ENCODE measurements around the gene COX7A2. TPM values are rescaled to one million over a fixed set of nuclear protein-coding genes. Genes with fewer than 3 reads are reported as not detected.

COX7A2 gene
- total and polyA plus RNA-seq, 10 of the 15 experiments (the other 5 are each of a cell fraction or from before 2014, with no cell fraction given): 199 to 1,834 (median 576) TPM

DNA sequence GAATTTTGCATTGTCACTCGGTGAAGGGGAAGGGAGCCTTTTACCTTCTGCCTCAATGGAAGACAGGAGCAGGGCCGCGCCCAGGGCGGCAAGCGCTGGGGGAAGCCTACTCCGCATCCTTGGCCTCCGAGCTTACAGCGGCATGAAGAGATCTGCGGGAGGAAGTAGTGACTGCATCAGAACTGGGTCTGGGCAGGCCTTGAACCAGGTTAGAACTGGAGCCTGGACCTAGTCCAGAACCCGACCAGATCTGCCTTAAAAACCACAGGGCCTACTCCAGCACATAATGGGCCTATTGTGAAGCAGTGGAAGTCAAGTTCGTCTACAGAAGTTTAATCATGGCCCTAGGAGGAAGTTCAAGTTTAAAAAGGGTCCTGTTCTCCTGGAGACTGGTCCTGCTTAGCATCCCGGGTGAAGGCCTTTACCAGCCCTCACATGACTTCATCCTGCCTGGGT is 40.9 kb downstream of the COX7A2 start:
- no peak overlapping the region for H3K4me2 ChIP-seq (ENCODE audit: control insufficient read depth, insufficient read depth)
- no peaks in the 10 kb centered on the region for H3K4me1 ChIP-seq (ENCODE audit: control insufficient read depth, insufficient read depth, low read length)
- no peak overlapping the region for H2AFZ ChIP-seq (ENCODE audit: control insufficient read depth, low read depth, low read length)
- H3K79me2 ChIP-seq (ENCODE audit: control insufficient read depth, insufficient read depth, low read length): no peaks in the 10 kb centered on the region
- no peak overlapping the region for H3K9ac ChIP-seq (ENCODE audit: control insufficient read depth, insufficient read depth, low read length)
- in situ Hi-C loops (cut with MboI) (loop anchor here (5.0 to 10.0 kb wide), 2 partner anchors 788 to 1110 kb away; no protein-coding TSS in a partner anchor), intact Hi-C loops (cut with micrococcal nuclease; ENCODE audit: unreplicated experiment) (loop anchor here (5.0 to 10.0 kb wide), 4 partner anchors 268 to 605 kb away; no protein-coding TSS in a partner anchor)
- no TSS peak for BruUV-seq (replicated peaks)
- no peak for ATAC-seq
- FAIRE-seq: no peak
- CTCF ChIA-PET: interaction anchor here (0.7 to 5.5 kb wide), 12 partner anchors 10 to 1465 kb away, joined by 3 to 69 read pairs (median 5); no protein-coding TSS in a partner anchor
- H3K9me3 ChIP-seq (replicated peaks; ENCODE audit: control insufficient read depth, insufficient read depth, low read length): no peaks in the 10 kb centered on the region
- no peak for DNase-seq (ENCODE audit: low read depth, low spot score)
- H4K20me1 ChIP-seq (ENCODE audit: control insufficient read depth, insufficient read depth): no peaks in the 10 kb centered on the region; the same call in 1 of the 2 replicates
- H3K27ac ChIP-seq (ENCODE audit: control insufficient read depth, insufficient read depth): no peak overlapping the region
- H3K4me3 ChIP-seq: no peak overlapping the region
- SMC1A ChIA-PET (ENCODE audit: uncharacterized antibody, unreplicated experiment): interaction anchor here (0.8 to 4.7 kb wide), 5 partner anchors 615 to 1463 kb away, joined by 3 to 60 read pairs (median 3); no protein-coding TSS in a partner anchor
- peaks cover 32% of the 10 kb centered on the region in 2 experiments for H3K27me3 ChIP-seq (replicated peaks in 1 of 2; ENCODE audit: control insufficient read depth in 2 of 2, insufficient read depth in 2 of 2, low read length in 1 of 2)
- RAD21 ChIA-PET (ENCODE audit: unreplicated experiment): interaction anchor here (1.3 to 4.4 kb wide), 5 partner anchors 788 to 1111 kb away, joined by 3 to 64 read pairs (median 11); no protein-coding TSS in a partner anchor
- H3K36me3 ChIP-seq (ENCODE audit: control insufficient read depth in 2 of 2, insufficient read depth in 2 of 2, low read length in 1 of 2): no peaks in the 10 kb centered on the region
- POLR2A ChIA-PET: no interaction called here
- TF ChIP-seq EGR1 (IDR thresholded peaks at IDR 0.05; ENCODE audit: borderline replicate concordance in 1 of 2, low read depth in 2 of 2, low read length in 2 of 2) (no peak), RELA (IDR thresholded peaks at IDR 0.05; ENCODE audit: borderline replicate concordance, partially characterized antibody) (no peak), MXI1 (IDR thresholded peaks at IDR 0.05; ENCODE audit: low read depth, low read length) (no peak), ZNF217 (IDR thresholded peaks at IDR 0.05) (no peak), SREBF1 (IDR thresholded peaks at IDR 0.05; ENCODE audit: low read length) (no peak)
- 38% methylated on average over 12 of the region's 12 CpGs for WGBS (ENCODE audit: insufficient coverage, insufficient replicate concordance, low lambda C conversion rate, missing lambda C conversion rate)

All from GM12878 (cell line).